PC-3 (cell line): ENCODE data around the gene SPIB. TPM values are rescaled to one million over a fixed set of nuclear protein-coding genes. Genes with fewer than 3 reads are reported as not detected.
"Not testable (repeated sequence)": the region's sequence is repeated elsewhere in the genome, so short reads cannot be mapped to it uniquely, and the experiment has no call there.

Experiments used
- ATAC-seq: fragments of 200-7000 bp; cut with Tn5 transposase; 2 replicates; pipeline ENCODE4 v1.9.1; 2020; ENCODE audit warnings: mild to moderate bottlenecking, moderate library complexity
- BruUV-seq: library from RNA; stranded (reverse); fragments of 400-500 nt; replicated peaks from 2 replicates; lab custom pipeline; 2021; lab: Mats Ljungman, UMichigan
- CTCF ChIA-PET: fragments of 300-600 bp; sonication (Branson Sonifier 250); formaldehyde crosslinking; loops from one replicate; lab custom pipeline; 2022; ENCODE audit warnings: antibody characterized with exemption; lab: Charles Lee
- POLR2A ChIA-PET: fragments of 300-600 bp; sonication (Branson Sonifier 250); formaldehyde crosslinking; loops from one replicate; lab custom pipeline; 2022; ENCODE audit warnings: antibody characterized with exemption; ENCODE audit not compliant: unreplicated experiment; lab: Charles Lee
- DNase-seq: peaks from one replicate; pipeline ENCODE4 v3.0.0-alpha.2; 2015
- H2AFZ ChIP-seq: fragments of 300-600 bp; sonication (generic); 2 replicates; pipeline ENCODE4 v1.6.0; 2016; ENCODE audit warnings: antibody characterized with exemption, low read length
- H3F3A ChIP-seq: fragments of 300-600 bp; sonication (generic); one replicate; pipeline ENCODE4 v1.6.0; 2017; ENCODE audit warnings: antibody characterized with exemption, low read length, control low read depth, mild to moderate bottlenecking; ENCODE audit not compliant: unreplicated experiment
- H3K27ac ChIP-seq: fragments of 300-600 bp; sonication (generic); 2 replicates; pipeline ENCODE4 v1.5.1; 2016; ENCODE audit warnings: mild to moderate bottlenecking, low read length
- H3K27me3 ChIP-seq: fragments of 300-600 bp; sonication (generic); 2 replicates; pipeline ENCODE4 v1.6.1; 2016; ENCODE audit warnings: low read length, mixed read lengths
- H3K36me3 ChIP-seq: fragments of 300-600 bp; sonication (generic); 2 replicates; pipeline ENCODE4 v1.6.1; 2016; ENCODE audit warnings: low read depth, mixed run types, low read length, mixed read lengths
- H3K4me1 ChIP-seq: fragments of 300-600 bp; sonication (generic); 2 replicates; pipeline ENCODE4 v1.5.1; 2016; ENCODE audit warnings: low read length; ENCODE audit not compliant: insufficient read depth
- H3K4me2 ChIP-seq: fragments of 300-600 bp; sonication (generic); 2 replicates; pipeline ENCODE4 v1.6.0; 2016; ENCODE audit warnings: low read length
- H3K4me3 ChIP-seq: fragments of 300-600 bp; sonication (generic); 2 replicates; pipeline ENCODE4 v1.5.1; 2016; ENCODE audit warnings: mild to moderate bottlenecking, low read length, mixed read lengths
- H3K79me2 ChIP-seq: fragments of 300-600 bp; sonication (generic); 2 replicates; pipeline ENCODE4 v1.6.1; 2017; ENCODE audit warnings: low read length, mixed read lengths
- H3K9ac ChIP-seq: fragments of 300-600 bp; sonication (generic); 2 replicates; pipeline ENCODE4 v1.6.0; 2016; ENCODE audit warnings: mild to moderate bottlenecking, low read length
- H3K9me2 ChIP-seq: fragments of 300-600 bp; sonication (generic); replicated peaks from 2 replicates; pipeline ENCODE4 v1.6.1; 2016; ENCODE audit warnings: mixed run types, low read length, mixed read lengths
- H3K9me3 ChIP-seq: fragments of 300-600 bp; sonication (generic); 2 replicates; pipeline ENCODE4 v1.6.1; 2016; ENCODE audit warnings: low read length, mixed read lengths
- H4K20me1 ChIP-seq: fragments of 300-600 bp; sonication (generic); 2 replicates; pipeline ENCODE4 v1.6.1; 2016; ENCODE audit warnings: low read length, mixed read lengths
- EZH2 ChIP-seq: fragments of 300-600 bp; sonication (generic); IDR thresholded peaks from one replicate; pipeline ENCODE4 v1.6.1; 2017; ENCODE audit warnings: antibody characterized with exemption, mild to moderate bottlenecking, low read length; ENCODE audit not compliant: unreplicated experiment
- EZH2phosphoT487 ChIP-seq: fragments of 300-600 bp; sonication (generic); IDR thresholded peaks from 2 replicates; pipeline ENCODE4 v1.6.1; 2018; ENCODE audit warnings: mild to moderate bottlenecking, antibody characterized with exemption, low read length, borderline replicate concordance
- intact Hi-C: fragments of 100-400 bp; cut with micrococcal nuclease; formaldehyde crosslinking; loops from 2 replicates; pipeline ENCODE4 v1.9.0; 2023
- total RNA-seq: library from RNA; depleted of rRNA; stranded (reverse); fragments of >200 nt; gene quantifications from 2 replicates; pipeline ENCODE4 v1.2.3, GENCODE V29; 2014
- TF ChIP-seq, protein P1 (sequence below): fragments of 300-600 bp; sonication (generic); conservative IDR thresholded peaks from 2 replicates; pipeline ENCODE4 v1.5.1; 2017; ENCODE audit warnings: antibody characterized with exemption, low read depth, mild to moderate bottlenecking, low read length

Gene SPIB
- total RNA-seq, 1 experiment from 2014 or later, result not detected

DNA sequence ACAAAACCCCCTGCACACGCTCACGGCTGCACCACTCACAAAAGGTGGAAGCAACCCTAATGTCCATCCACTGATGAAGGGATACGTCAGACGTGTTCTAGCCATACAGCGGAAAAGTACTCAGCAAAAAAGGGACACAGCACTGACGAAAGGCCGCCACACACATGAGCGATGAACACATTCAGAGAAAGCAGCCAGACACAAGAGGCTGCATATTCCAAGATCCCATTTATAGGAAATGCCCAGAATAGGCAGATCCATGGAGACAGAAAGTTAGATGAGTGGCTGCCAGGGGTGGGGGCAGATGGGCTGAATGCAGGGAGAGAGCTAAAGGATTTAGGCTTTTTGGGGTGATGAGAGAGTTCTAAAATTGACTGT lies 30.9 kb upstream of the SPIB start:
- no peaks in the 10 kb centered on the region for H3K9me2 ChIP-seq
- H3K27ac ChIP-seq, result no peak overlapping the region
- H2AFZ ChIP-seq, result no peak overlapping the region
- H3K79me2 ChIP-seq, result peaks cover 66% of the 10 kb centered on the region
- POLR2A ChIA-PET, result no interaction called here
- no peak for ATAC-seq
- TF ChIP-seq EZH2 (no peak), EZH2phosphoT487 (no peak)
- TF ChIP-seq, protein P1, sequence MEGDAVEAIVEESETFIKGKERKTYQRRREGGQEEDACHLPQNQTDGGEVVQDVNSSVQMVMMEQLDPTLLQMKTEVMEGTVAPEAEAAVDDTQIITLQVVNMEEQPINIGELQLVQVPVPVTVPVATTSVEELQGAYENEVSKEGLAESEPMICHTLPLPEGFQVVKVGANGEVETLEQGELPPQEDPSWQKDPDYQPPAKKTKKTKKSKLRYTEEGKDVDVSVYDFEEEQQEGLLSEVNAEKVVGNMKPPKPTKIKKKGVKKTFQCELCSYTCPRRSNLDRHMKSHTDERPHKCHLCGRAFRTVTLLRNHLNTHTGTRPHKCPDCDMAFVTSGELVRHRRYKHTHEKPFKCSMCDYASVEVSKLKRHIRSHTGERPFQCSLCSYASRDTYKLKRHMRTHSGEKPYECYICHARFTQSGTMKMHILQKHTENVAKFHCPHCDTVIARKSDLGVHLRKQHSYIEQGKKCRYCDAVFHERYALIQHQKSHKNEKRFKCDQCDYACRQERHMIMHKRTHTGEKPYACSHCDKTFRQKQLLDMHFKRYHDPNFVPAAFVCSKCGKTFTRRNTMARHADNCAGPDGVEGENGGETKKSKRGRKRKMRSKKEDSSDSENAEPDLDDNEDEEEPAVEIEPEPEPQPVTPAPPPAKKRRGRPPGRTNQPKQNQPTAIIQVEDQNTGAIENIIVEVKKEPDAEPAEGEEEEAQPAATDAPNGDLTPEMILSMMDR, result no peak
- H4K20me1 ChIP-seq, result no peaks in the 10 kb centered on the region
- no peak overlapping the region for H3K4me2 ChIP-seq
- BruUV-seq, result no TSS peak
- H3K36me3 ChIP-seq, result peaks cover 25% of the 10 kb centered on the region
- H3K4me1 ChIP-seq, result peaks cover 15% of the 10 kb centered on the region; the same call in 1 of the 2 replicates
- H3F3A ChIP-seq, result peaks cover 3% of the 10 kb centered on the region
- no peaks in the 10 kb centered on the region for H3K27me3 ChIP-seq
- no peaks in the 10 kb centered on the region for H3K9me3 ChIP-seq
- no peak overlapping the region for H3K4me3 ChIP-seq
- no peak for DNase-seq
- CTCF ChIA-PET, result no interaction called here
- no peak overlapping the region for H3K9ac ChIP-seq
- intact Hi-C loops, result no loop called here

DNA sequence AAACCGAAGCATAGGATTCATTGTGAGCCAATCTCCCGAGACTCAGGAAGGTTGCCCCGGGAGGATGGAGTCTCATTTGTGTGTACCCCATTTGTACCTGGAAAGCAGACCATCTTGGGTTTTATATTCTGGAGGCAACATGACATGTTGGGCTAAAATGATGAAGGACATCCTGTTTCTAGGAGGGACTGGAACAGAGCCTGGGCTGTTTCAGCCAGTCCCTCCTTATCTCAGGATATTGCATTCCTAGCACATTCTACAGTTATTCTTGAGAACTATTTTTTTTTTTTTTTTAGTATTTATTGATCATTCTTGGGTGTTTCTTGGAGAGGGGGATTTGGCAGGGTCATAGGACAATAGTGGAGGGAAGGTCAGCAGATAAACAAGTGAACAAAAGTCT lies 28.4 kb upstream of the SPIB start:
- CTCF ChIA-PET, result not testable (repeated sequence)
- Histone ChIP-seq H3K79me2 (peaks cover 68% of the 10 kb centered on the region), H3K36me3 (peaks cover 32% of the 10 kb centered on the region)

DNA sequence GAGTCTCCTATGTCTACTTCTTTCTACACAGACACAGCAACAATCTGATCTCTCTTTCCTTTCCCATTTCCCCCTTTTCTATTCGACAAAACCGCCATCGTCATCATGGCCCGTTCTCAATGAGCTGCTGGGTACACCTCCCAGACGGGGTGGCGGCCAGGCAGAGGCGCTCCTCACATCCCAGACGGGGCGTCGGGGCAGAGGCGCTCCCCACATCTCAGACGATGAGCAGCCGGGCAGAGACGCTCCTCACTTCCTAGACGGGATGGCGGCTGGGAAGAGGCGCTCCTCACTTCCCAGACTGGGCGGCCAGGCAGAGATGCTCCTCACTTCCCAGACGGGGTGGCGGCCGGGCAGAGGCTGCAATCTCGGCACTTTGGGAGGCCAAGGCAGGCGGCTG lies 27.8 kb upstream of the SPIB start:
- POLR2A ChIA-PET, result not testable (repeated sequence)

More for the DNA sequence above, 28.4 kb upstream of the SPIB start:
- H3K9me2 ChIP-seq, H3K27me3 ChIP-seq, intact Hi-C loops, H3K27ac ChIP-seq, POLR2A ChIA-PET, BruUV-seq, H3K4me3 ChIP-seq, H3F3A ChIP-seq, H4K20me1 ChIP-seq, H3K9ac ChIP-seq, H3K4me1 ChIP-seq, H3K4me2 ChIP-seq, H2AFZ ChIP-seq, H3K9me3 ChIP-seq, DNase-seq, ATAC-seq: not testable (repeated sequence)

DNA sequence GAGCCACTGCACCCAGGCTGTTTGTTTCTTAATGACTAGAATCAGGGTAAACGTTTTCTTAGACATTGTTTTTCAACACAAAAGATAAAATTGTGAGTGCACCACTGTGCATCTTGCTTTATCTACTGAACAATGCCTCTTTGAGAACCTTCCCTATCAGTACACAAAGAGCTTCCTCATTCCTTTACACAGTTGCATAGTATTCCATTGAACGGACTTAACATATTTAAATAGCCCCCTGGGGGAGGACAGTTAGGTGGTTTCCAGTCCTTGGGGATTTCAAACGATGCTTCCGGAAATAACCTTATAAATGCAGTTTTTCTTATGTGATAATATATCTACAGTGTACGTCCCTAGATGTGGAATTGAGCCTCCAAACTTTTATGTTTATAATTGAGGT lies 26.0 kb upstream of the SPIB start:
- Histone ChIP-seq H3K9me2 (no peaks in the 10 kb centered on the region), H2AFZ (no peak overlapping the region), H3K27ac (no peak overlapping the region), H3K79me2 (peaks cover 47% of the 10 kb centered on the region), H3K9me3 (no peaks in the 10 kb centered on the region), H3F3A (no peaks in the 10 kb centered on the region), H3K4me1 (no peaks in the 10 kb centered on the region), H3K36me3 (peaks cover 23% of the 10 kb centered on the region; the same call in 1 of the 2 replicates), H3K9ac (no peak overlapping the region), H3K4me2 (no peak overlapping the region), H4K20me1 (no peaks in the 10 kb centered on the region), H3K27me3 (no peaks in the 10 kb centered on the region), H3K4me3 (no peak overlapping the region)
- ATAC-seq (no peak), DNase-seq (no peak)
- ChIA-PET CTCF (no interaction called here), POLR2A (no interaction called here)
- no TSS peak for BruUV-seq
- intact Hi-C loops, result no loop called here
- TF ChIP-seq, protein P1, result no peak
- no peak for TF ChIP-seq EZH2
- TF ChIP-seq EZH2phosphoT487, result no peak

More for the DNA sequence above, 27.8 kb upstream of the SPIB start:
- H3F3A ChIP-seq, H3K4me1 ChIP-seq, intact Hi-C loops, ATAC-seq, DNase-seq, H3K9me3 ChIP-seq, H3K9ac ChIP-seq, CTCF ChIA-PET, H3K27ac ChIP-seq, H3K9me2 ChIP-seq, H3K4me3 ChIP-seq, H3K4me2 ChIP-seq, H2AFZ ChIP-seq, H3K27me3 ChIP-seq, H4K20me1 ChIP-seq, BruUV-seq: not testable (repeated sequence)
- H3K36me3 ChIP-seq, result peaks cover 32% of the 10 kb centered on the region
- H3K79me2 ChIP-seq, result peaks cover 65% of the 10 kb centered on the region
